Prostate gland (tissue), 2 donors: ENCODE measurements around the gene PRR20E. TPM values are rescaled to one million over a fixed set of nuclear protein-coding genes. Genes with fewer than 3 reads are reported as not detected.
"Not testable (repeated sequence)": the region's sequence is repeated elsewhere in the genome, so short reads cannot be mapped to it uniquely, and the experiment has no call there.

ENCODE experiments used
- DNase-seq: peaks from one replicate; pipeline ENCODE4 v3.0.0-alpha.2; 2019; ENCODE audit warnings: low spot score
- H3K27ac ChIP-seq, 2 donors: fragments of 200-600 bp; sonication (generic); 2 replicates each; pipeline ENCODE4 v1.5.1; 2017 to 2019
- H3K27me3 ChIP-seq: fragments of 200-600 bp; sonication (generic); replicated peaks from 2 replicates; pipeline ENCODE4 v1.5.1; 2019; ENCODE audit not compliant: insufficient read depth
- H3K36me3 ChIP-seq, 2 donors: fragments of 200-600 bp; sonication (generic); 1 replicate in 1 of 2; 2 replicates in 1 of 2; pipeline versions ENCODE4 v1.5.1 to v1.8.1; 2017 to 2019
- H3K4me1 ChIP-seq: fragments of 200-600 bp; sonication (generic); replicated peaks from 2 replicates; pipeline ENCODE4 v1.5.1; 2019
- H3K4me3 ChIP-seq, 2 donors: fragments of 200-600 bp; sonication (generic); 2 replicates each; pipeline ENCODE4 v1.5.1; 2017 to 2019
- H3K9me3 ChIP-seq: fragments of 200-600 bp; sonication (generic); 2 replicates; pipeline ENCODE4 v1.5.1; 2017
- POLR2A ChIP-seq: fragments of 450-650 bp; IDR thresholded peaks from one replicate; pipeline ENCODE4 v1.6.1; 2016; ENCODE audit warnings: antibody characterized with exemption, mild to moderate bottlenecking
- POLR2AphosphoS5 ChIP-seq: sonication (generic); formaldehyde crosslinking; IDR thresholded peaks from one replicate; pipeline ENCODE4 v1.6.1; 2017; ENCODE audit warnings: antibody characterized with exemption
- WGBS: methylation state at CpG from one replicate; pipeline ENCODE4 v1.1.5; 2018; 5-methylcytosine and 5-hydroxymethylcytosine counted together
- intact Hi-C: fragments of 100-400 bp; cut with DNase I; formaldehyde crosslinking; loops from one replicate; pipeline ENCODE4 v1.14.2; 2022
- total RNA-seq, 2 donors: library from RNA; depleted of rRNA; stranded (reverse); fragments of >200 nt; gene quantifications; one replicate each; pipeline ENCODE4 v1.1.0, GENCODE V29; 2016
- TF ChIP-seq, protein P1 (sequence below), 4 experiments: fragments of 200-600 bp in 2 of 4; fragments of 450-650 bp in 2 of 4; sonication (generic) in 2 of 4; IDR thresholded peaks; 1 replicate in 3 of 4; 2 replicates in 1 of 4; pipeline ENCODE4 v1.5.1; 2016 to 2019; ENCODE audit warnings: antibody characterized with exemption in 4 of 4, mild to moderate bottlenecking in 2 of 4, moderate library complexity in 2 of 4

Gene PRR20E
- total RNA-seq, result not detected

DNA sequence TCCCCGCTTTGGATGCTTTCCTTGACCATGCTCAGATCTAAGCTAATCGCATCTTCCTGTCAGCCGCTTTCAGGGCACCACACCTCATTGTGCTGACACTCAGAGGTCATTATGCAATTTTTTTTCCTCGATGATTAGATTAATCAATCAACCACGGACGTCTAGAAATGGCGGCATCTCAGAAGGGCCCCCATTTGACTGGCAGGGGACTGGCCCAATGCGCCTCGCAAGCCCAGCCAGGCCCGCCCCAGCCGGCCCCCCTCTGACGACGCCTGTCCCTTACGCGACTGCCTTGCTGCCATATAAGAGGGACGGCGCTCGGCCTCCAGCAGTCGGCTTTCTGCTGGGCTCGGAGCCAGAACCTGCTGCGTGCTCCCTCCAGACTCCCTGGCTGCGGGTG lies at the start of gene PRR20E:
Gene PRR20E (plus strand): TSS at position 301 of the 400 bp plus-strand sequence. CDS start 387 bp downstream, outside the sequence.
- H3K36me3 ChIP-seq, H3K4me1 ChIP-seq, H3K9me3 ChIP-seq, H3K4me3 ChIP-seq, H3K27me3 ChIP-seq, H3K27ac ChIP-seq, intact Hi-C loops, DNase-seq: not testable (repeated sequence)
- no CpG with 5 or more reads among the region's 22 CpGs for WGBS

DNA sequence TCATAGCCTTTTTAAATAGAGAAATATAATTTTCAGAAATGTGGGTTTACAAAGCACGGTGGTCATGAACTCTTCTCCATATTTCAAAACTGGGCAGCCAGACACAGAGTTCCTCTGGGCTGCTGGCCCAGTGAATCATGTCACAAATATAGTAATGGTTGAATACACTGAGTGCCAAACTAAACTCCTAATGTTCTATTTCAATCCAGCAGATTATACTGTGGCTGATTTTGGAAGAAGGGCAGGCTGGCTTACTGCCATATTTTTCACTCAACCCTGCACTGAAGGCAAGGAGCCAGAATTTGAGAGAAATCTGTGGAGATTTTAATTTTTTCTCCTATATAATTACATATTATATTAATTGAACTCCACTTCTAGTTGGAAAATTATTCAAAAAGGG lies 43.3 kb upstream of the PRR20E start:
- TF ChIP-seq, protein P1, sequence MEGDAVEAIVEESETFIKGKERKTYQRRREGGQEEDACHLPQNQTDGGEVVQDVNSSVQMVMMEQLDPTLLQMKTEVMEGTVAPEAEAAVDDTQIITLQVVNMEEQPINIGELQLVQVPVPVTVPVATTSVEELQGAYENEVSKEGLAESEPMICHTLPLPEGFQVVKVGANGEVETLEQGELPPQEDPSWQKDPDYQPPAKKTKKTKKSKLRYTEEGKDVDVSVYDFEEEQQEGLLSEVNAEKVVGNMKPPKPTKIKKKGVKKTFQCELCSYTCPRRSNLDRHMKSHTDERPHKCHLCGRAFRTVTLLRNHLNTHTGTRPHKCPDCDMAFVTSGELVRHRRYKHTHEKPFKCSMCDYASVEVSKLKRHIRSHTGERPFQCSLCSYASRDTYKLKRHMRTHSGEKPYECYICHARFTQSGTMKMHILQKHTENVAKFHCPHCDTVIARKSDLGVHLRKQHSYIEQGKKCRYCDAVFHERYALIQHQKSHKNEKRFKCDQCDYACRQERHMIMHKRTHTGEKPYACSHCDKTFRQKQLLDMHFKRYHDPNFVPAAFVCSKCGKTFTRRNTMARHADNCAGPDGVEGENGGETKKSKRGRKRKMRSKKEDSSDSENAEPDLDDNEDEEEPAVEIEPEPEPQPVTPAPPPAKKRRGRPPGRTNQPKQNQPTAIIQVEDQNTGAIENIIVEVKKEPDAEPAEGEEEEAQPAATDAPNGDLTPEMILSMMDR (IDR thresholded peaks at IDR 0.05), result no peak
- TF ChIP-seq POLR2AphosphoS5 (no peak), POLR2A (no peak)
- DNase-seq, result no peak
- no peaks in the 10 kb centered on the region for H3K27me3 ChIP-seq
- no peaks in the 10 kb centered on the region for H3K9me3 ChIP-seq
- H3K36me3 ChIP-seq, result no peaks in the 10 kb centered on the region
- H3K4me1 ChIP-seq, result no peaks in the 10 kb centered on the region
- WGBS, result 35% methylated on average over 1 of the region's 1 CpG
- H3K4me3 ChIP-seq, result no peak overlapping the region
- intact Hi-C loops, result no loop called here
- H3K27ac ChIP-seq, result no peak overlapping the region

DNA sequence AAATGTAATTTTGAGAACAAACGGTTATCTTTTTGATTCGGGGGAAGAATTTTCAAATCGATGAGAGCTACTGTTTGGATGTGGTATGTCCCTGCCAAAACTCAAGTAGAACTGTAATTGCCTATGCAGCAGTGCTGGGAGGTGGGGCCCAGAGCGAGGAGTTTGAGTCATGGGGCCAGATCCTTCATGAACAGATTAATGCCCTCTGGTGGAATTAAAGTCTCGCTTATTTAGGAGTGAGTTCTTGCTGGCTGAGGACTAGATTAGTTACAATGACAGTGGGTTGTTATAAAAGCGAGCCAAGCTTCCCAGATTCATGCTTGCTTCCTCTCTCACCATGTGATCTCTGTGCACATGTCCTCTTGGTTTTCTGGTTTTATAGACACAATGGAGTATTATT lies 38.1 kb upstream of the PRR20E start:
- TF ChIP-seq POLR2A (no peak), POLR2AphosphoS5 (no peak)
- TF ChIP-seq, protein P1 (IDR thresholded peaks at IDR 0.05), result no peak
- intact Hi-C loops, result no loop called here
- no peaks in the 10 kb centered on the region for H3K4me1 ChIP-seq
- no peaks in the 10 kb centered on the region for H3K36me3 ChIP-seq
- no peaks in the 10 kb centered on the region for H3K9me3 ChIP-seq
- no peaks in the 10 kb centered on the region for H3K27me3 ChIP-seq
- H3K27ac ChIP-seq, result no peak overlapping the region
- no peak for DNase-seq
- H3K4me3 ChIP-seq, result no peak overlapping the region
- WGBS, result 92% methylated on average over 6 of the region's 6 CpGs

DNA sequence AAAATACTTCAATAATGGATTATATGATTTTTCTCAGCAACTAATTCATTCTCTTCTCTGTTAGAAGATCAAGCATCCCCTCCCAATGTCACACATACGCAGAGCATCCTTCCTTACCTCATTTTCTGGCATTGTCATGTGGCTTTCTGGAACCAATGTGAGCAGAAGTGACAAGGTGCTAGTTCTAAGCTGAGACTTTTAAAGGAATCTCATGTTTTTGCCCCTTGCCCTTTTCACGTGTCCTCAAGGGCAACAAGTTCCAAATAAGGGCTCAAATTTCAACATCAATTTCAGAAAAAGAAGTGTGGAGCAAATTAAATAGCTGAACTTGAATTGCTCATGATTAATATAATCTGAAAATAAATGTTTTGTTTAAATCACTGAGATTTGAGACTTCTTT lies 30.9 kb upstream of the PRR20E start:
- DNase-seq, result no peak
- Histone ChIP-seq H3K4me3 (no peak overlapping the region), H3K4me1 (no peaks in the 10 kb centered on the region), H3K27ac (no peak overlapping the region), H3K27me3 (no peaks in the 10 kb centered on the region), H3K9me3 (no peaks in the 10 kb centered on the region), H3K36me3 (no peaks in the 10 kb centered on the region)
- TF ChIP-seq POLR2AphosphoS5 (no peak), POLR2A (no peak)
- TF ChIP-seq, protein P1 (IDR thresholded peaks at IDR 0.05), result no peak
- WGBS, result 52% methylated on average over 2 of the region's 2 CpGs
- intact Hi-C loops, result no loop called here

DNA sequence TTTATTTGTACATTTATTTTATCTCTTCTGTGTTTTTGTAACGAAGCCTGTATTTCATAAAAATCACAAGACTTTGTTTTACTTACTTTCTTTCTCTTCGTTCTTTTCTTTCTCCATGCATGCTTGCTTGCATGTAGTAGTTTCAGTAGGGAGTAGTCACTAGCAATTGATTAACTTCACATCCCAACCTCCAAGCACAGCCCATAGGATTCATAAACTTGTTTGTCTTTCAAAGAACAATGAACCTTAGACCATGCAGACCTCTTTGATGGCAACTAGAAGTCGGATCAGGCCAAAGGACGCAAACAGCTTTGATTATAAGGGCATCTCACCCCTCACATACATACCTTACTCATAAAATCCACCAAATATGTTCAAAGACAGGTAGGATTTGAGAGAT lies 29.4 kb upstream of the PRR20E start:
- H3K9me3 ChIP-seq, result no peaks in the 10 kb centered on the region
- WGBS, result 47% methylated on average over 4 of the region's 4 CpGs
- TF ChIP-seq POLR2AphosphoS5, result no peak
- TF ChIP-seq, protein P1 (IDR thresholded peaks at IDR 0.05), result no peak
- TF ChIP-seq POLR2A, result no peak
- H3K36me3 ChIP-seq, result no peaks in the 10 kb centered on the region
- no peak overlapping the region for H3K4me3 ChIP-seq
- H3K27me3 ChIP-seq, result no peaks in the 10 kb centered on the region
- H3K27ac ChIP-seq, result no peak overlapping the region
- DNase-seq, result no peak
- intact Hi-C loops, result no loop called here
- H3K4me1 ChIP-seq, result no peaks in the 10 kb centered on the region
